ENCODE measurements around the gene PRKACB.
"Not testable (repeated sequence)": the region's sequence is repeated elsewhere in the genome, so short reads cannot be mapped to it uniquely, and the experiment has no call there.

The PRKACB gene

GRCh38 chr1:84259989-84260388 is 115.9 kb downstream of the PRKACB start:
- FAIRE-seq (no peak), DNase-seq (ENCODE audit: extremely low spot score, insufficient read length, low read depth) (no peak)

- FAIRE-seq (no peak), DNase-seq (ENCODE audit: extremely low spot score, insufficient read length, low read depth) (no peak)
Observed at GRCh38 chr1:84260852-84261518, 116.9 kb downstream of the PRKACB start.

- no peak for FAIRE-seq
- no peak for DNase-seq (ENCODE audit: extremely low spot score, insufficient read length, low read depth)
Observed at GRCh38 chr1:84264961-84265360, 120.9 kb downstream of the PRKACB start.

- FAIRE-seq, result no peak
- no peak for DNase-seq (ENCODE audit: extremely low spot score, insufficient read length, low read depth)
Observed at GRCh38 chr1:84265867-84266266, 121.8 kb downstream of the PRKACB start.

GRCh38 chr1:84266748-84267147 is 122.7 kb downstream of the PRKACB start:
- no peak for DNase-seq (ENCODE audit: extremely low spot score, insufficient read length, low read depth)
- FAIRE-seq, result no peak

- DNase-seq (ENCODE audit: extremely low spot score, insufficient read length, low read depth), result no peak
- FAIRE-seq, result no peak
Observed at GRCh38 chr1:84267476-84267875, 123.4 kb downstream of the PRKACB start.

GRCh38 chr1:84268346-84268745 is 124.3 kb downstream of the PRKACB start:
- FAIRE-seq, result no peak
- no peak for DNase-seq (ENCODE audit: extremely low spot score, insufficient read length, low read depth)

- no peak for DNase-seq (ENCODE audit: extremely low spot score, insufficient read length, low read depth)
- FAIRE-seq, result no peak
Observed at GRCh38 chr1:84269306-84269705, 125.2 kb downstream of the PRKACB start.

GRCh38 chr1:84271441-84272151 is 127.5 kb downstream of the PRKACB start:
- DNase-seq (ENCODE audit: extremely low spot score, insufficient read length, low read depth) (peak; percentile 14), FAIRE-seq (peak; percentile 92)

- FAIRE-seq (no peak), DNase-seq (ENCODE audit: extremely low spot score, insufficient read length, low read depth) (no peak)
Observed at GRCh38 chr1:84272401-84272800, 128.3 kb downstream of the PRKACB start.

- FAIRE-seq (no peak), DNase-seq (ENCODE audit: extremely low spot score, insufficient read length, low read depth) (no peak)
Observed at GRCh38 chr1:84277343-84278059, 133.4 kb downstream of the PRKACB start.

- FAIRE-seq (no peak), DNase-seq (ENCODE audit: extremely low spot score, insufficient read length, low read depth) (no peak)
Observed at GRCh38 chr1:84278905-84279304, 134.8 kb downstream of the PRKACB start.

- FAIRE-seq, result no peak
- no peak for DNase-seq (ENCODE audit: extremely low spot score, insufficient read length, low read depth)
Observed at GRCh38 chr1:84280912-84281311, 136.8 kb downstream of the PRKACB start.

GRCh38 chr1:84282780-84283333 is 138.8 kb downstream of the PRKACB start:
- FAIRE-seq (peak; percentile 35), DNase-seq (ENCODE audit: extremely low spot score, insufficient read length, low read depth) (no peak)

- DNase-seq (ENCODE audit: extremely low spot score, insufficient read length, low read depth) (no peak), FAIRE-seq (no peak)
Observed at GRCh38 chr1:84283381-84283780, 139.3 kb downstream of the PRKACB start.

GRCh38 chr1:84286071-84286470 is 142.0 kb downstream of the PRKACB start:
- no peak for FAIRE-seq
- no peak for DNase-seq (ENCODE audit: extremely low spot score, insufficient read length, low read depth)

- DNase-seq (ENCODE audit: extremely low spot score, insufficient read length, low read depth); FAIRE-seq: not testable (repeated sequence)
Observed at GRCh38 chr1:84287389-84287788, 143.3 kb downstream of the PRKACB start.

Data from GM18507 (cell line).